ENCODE data around the gene EHF.

DNA sequence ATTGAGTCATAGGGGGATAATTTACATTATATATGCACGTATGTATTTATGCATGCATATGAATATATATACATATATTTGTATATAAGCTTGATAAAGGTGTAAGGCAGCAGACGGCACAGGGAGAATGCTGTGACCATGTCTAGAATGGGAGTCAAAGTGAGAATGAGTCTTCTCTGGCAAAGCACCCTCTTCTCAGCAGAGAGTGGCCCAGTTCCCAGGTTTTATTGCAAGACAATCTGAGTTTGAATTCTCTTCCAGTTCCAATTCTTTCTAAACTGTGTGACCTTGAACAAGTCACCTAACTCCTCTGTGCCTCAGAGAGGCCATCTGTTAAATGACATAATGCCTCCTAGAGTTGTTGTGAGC, 13.8 kb downstream of the EHF start:
- TF ChIP-seq LEF1 (IDR thresholded peaks at IDR 0.05; ENCODE audit: borderline replicate concordance) (no peak), FOXM1 (IDR thresholded peaks at IDR 0.05; ENCODE audit: borderline replicate concordance) (no peak), NFRKB (IDR thresholded peaks at IDR 0.05) (no peak), SP1 (IDR thresholded peaks at IDR 0.05) (no peak), SUZ12 (IDR thresholded peaks at IDR 0.05) (no peak), ZNF384 (IDR thresholded peaks at IDR 0.05) (no peak)
